Kidney glomerular epithelial cell (primary cell): ENCODE results near the gene MYO6.

Source experiments
- DNase-seq: peaks from one replicate; lab custom pipeline; 2025; lab: John Stamatoyannopoulos, UW

MYO6 gene

GRCh38 chr6:75827163-75827562 is 78.1 kb downstream of the MYO6 start:
- no peak for DNase-seq

- no peak for DNase-seq
Observed at GRCh38 chr6:75830959-75831885, 82.2 kb downstream of the MYO6 start.

GRCh38 chr6:75834447-75834846 is 85.4 kb downstream of the MYO6 start:
- no peak for DNase-seq

- no peak for DNase-seq
Observed at GRCh38 chr6:75842191-75842590, 93.2 kb downstream of the MYO6 start.

GRCh38 chr6:75842732-75843131 is 93.7 kb downstream of the MYO6 start:
- DNase-seq, result no peak

GRCh38 chr6:75843396-75843795 is 94.4 kb downstream of the MYO6 start:
- DNase-seq, result no peak

- no peak for DNase-seq
Observed at GRCh38 chr6:75848274-75848673, 99.2 kb downstream of the MYO6 start.

- DNase-seq, result no peak
Observed at GRCh38 chr6:75849329-75850025, 100.4 kb downstream of the MYO6 start.

- DNase-seq, result no peak
Observed at GRCh38 chr6:75850026-75850833, 101.2 kb downstream of the MYO6 start.

GRCh38 chr6:75852721-75853120 is 103.7 kb downstream of the MYO6 start:
- DNase-seq, result no peak

GRCh38 chr6:75853806-75854205 is 104.8 kb downstream of the MYO6 start:
- DNase-seq, result no peak

GRCh38 chr6:75855052-75855451 is 106.0 kb downstream of the MYO6 start:
- DNase-seq, result peak; percentile 1

GRCh38 chr6:75856902-75857301 is 107.9 kb downstream of the MYO6 start:
- DNase-seq, result no peak

- no peak for DNase-seq
Observed at GRCh38 chr6:75863001-75863400, 114.0 kb downstream of the MYO6 start.

- no peak for DNase-seq
Observed at GRCh38 chr6:75863784-75864183, 114.7 kb downstream of the MYO6 start.

GRCh38 chr6:75864446-75864845 is 115.4 kb downstream of the MYO6 start:
- DNase-seq, result no peak

- DNase-seq, result no peak
Observed at GRCh38 chr6:75870389-75870788, 121.3 kb downstream of the MYO6 start.

- no peak for DNase-seq
Observed at GRCh38 chr6:75874224-75874623, 125.2 kb downstream of the MYO6 start.

- no peak for DNase-seq
Observed at GRCh38 chr6:75876152-75876551, 127.1 kb downstream of the MYO6 start.

- DNase-seq, result no peak
Observed at GRCh38 chr6:75880305-75880704, 131.3 kb downstream of the MYO6 start.

GRCh38 chr6:75882734-75883133 is 133.7 kb downstream of the MYO6 start:
- peak; percentile 75 for DNase-seq

GRCh38 chr6:75884822-75885221 is 135.8 kb downstream of the MYO6 start:
- no peak for DNase-seq
